ENCODE data around the gene PUS1.

GRCh38 chr12:131896080-131896810 lies 32.8 kb upstream of the PUS1 start:
- TF ChIP-seq ARNTL (CRISPR knock-in tag; IDR thresholded peaks at IDR 0.05; ENCODE audit: borderline replicate concordance, low read depth) (no peak), ZNF70 (CRISPR knock-in tag; IDR thresholded peaks at IDR 0.05) (no peak), TSHZ2 (CRISPR knock-in tag; IDR thresholded peaks at IDR 0.05) (no peak), GLIS3 (CRISPR knock-in tag; IDR thresholded peaks at IDR 0.05) (no peak), TOX (CRISPR knock-in tag; IDR thresholded peaks at IDR 0.05; ENCODE audit: borderline replicate concordance) (no peak), ISL1 (CRISPR knock-in tag; IDR thresholded peaks at IDR 0.05) (no peak), ZNF8 (CRISPR knock-in tag; IDR thresholded peaks at IDR 0.05) (no peak), PATZ1 (CRISPR knock-in tag; IDR thresholded peaks at IDR 0.05; ENCODE audit: borderline replicate concordance) (no peak), ZFP3 (CRISPR knock-in tag; IDR thresholded peaks at IDR 0.05) (no peak), ZFP30 (CRISPR knock-in tag; IDR thresholded peaks at IDR 0.05) (no peak)
